Measurements from ENCODE around the gene SPRY4. TPM values are rescaled to one million over a fixed set of nuclear protein-coding genes. Genes with fewer than 3 reads are reported as not detected.

SPRY4 gene
- total and polyA plus RNA-seq, 2 of the 8 experiments (the other 6 are each of a cell fraction or from before 2014, with no cell fraction given), result 59.1 to 113 TPM

DNA sequence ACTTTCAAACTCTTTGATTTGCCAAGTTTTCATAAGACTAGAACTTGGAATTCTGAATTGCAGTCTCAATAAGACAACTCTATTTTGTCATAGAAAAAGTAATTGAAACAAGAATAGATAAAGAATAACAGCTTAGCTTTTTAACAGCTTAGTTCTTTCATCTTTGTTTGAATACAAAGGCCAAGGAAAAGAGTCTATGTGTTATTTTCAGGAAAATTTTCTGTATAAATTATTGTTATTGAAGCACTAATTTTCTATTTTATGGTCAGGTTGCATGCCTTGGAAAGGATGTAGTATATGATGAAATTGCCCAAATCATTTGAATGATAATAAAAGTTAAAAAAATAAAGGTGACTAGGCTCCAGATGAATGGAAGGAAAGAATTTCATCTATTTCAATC lies 25.2 kb upstream of the SPRY4 start (continued):
- TF ChIP-seq, protein P1, sequence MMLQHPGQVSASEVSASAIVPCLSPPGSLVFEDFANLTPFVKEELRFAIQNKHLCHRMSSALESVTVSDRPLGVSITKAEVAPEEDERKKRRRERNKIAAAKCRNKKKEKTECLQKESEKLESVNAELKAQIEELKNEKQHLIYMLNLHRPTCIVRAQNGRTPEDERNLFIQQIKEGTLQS (IDR thresholded peaks at IDR 0.05; ENCODE audit: insufficient read depth, low read depth, low read length), result no peak

Measured in H1 (cell line).